Cortex of kidney (tissue), 1 donor: ENCODE measurements around the gene IQSEC1.

Source experiments
- DNase-seq: peaks from one replicate; lab custom pipeline; 2025; lab: John Stamatoyannopoulos, UW

Gene IQSEC1

DNA sequence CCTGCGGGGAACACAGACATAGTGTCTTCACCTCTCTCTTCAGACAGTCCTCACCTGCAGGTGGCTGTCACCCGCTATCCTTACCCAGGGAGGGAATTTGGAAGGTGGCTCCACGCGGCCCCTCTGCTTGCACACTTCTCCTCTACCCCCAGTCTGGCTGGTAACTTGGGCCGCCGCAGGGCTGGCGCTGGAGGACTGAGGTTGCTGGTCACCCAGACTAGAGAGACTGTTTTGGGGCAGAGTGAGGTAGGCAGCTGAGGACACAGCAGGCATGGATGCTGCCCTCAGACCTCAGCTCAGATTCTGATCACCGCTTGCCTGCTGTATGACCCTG, 12.6 kb upstream of the IQSEC1 start:
- no peak for DNase-seq

DNA sequence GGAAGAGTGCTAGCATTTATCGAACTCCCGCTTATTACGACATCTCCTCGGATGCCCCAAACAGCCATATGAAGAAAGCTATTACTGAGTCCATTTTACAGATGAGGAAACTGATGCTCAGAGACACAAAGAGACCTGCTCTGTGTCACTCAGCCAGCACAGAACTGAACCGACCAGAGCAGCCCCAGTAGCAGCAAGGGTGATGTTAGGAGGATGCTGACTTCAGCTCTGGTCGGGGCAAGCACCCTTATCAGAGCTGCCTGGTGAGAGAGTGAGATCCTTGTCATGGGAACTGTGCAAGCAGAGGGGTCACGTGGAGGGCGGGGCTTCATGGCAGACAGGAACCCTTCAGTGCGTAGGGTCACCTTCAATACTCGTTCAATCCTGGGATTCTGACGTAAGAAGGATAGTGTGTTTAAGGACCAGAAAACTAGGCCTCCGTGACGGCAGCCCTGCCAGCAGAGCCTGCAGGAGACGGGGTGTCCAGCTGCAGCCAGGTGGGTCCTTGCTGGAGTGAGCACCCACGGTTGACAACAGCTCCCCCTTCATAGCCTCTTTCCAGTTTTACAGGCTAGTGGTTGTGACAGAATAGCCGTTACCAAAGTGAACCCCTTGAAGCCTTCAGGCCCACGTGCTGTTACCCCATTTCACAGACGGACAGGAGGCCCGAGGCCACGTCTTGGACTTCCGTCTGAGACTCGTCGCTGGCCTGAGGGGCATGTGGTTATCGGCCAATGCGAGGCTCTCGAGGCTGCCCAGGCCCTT, 12.0 kb upstream of the IQSEC1 start:
- DNase-seq: no peak

DNA sequence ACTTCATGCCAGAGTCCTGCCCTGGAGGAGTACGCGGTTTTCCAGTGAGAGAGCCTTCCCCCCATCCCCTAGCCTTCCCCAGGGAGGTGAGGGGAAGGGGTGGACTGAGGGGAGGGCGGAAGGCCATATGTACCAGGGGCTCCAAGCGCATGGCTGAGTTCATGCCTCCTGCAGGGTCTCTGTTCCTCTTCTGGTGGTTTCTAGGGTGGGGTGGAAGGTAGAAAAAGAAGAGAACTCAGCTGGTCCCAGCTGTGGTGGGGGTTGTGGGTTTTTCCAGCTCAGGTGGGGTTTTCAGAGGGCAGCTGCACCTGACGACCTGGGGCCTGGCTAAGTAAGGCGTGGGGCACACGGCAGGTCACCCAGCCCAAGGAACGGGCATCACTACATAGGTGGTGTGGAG, 10.7 kb upstream of the IQSEC1 start:
- no peak for DNase-seq

DNA sequence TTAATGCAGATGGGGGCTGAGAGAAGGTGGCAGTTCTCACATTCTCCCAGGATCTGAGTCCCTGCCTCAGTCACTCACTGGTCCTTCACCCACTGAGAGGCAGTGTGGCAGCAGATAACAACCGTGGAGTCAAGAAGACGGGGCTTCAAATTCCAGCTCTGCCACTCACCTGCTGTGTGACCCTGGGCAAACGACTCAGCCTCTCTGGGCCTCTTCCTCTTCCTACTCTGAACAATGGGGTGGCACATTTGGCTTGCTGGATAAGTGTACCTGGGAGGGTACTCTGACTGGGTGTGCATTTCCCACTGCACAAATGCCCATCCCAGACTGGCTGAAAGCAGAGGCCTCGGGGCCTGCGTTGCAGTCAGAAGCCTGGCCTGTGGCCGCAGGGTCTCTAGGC, 10.0 kb upstream of the IQSEC1 start:
- DNase-seq: no peak

DNA sequence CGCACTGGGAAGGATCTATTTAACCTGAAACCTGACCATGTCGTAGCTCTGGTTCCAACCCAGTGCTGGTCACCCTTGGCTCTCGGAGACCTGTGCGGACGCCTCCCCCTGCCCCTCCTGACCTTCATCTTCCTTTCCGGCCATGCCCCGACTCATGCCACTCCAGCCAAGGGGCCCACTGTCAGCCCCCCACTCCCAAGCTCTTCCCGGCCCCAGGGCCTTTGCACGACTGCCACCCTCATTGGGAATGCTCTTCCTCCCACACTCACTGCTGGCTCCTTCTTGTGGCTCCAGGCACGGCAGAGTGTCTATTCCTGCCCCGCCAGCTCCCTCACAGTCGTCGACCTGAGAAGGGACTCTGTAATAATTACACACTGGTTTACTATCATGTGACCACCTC, 9.4 kb upstream of the IQSEC1 start:
- no peak for DNase-seq

DNA sequence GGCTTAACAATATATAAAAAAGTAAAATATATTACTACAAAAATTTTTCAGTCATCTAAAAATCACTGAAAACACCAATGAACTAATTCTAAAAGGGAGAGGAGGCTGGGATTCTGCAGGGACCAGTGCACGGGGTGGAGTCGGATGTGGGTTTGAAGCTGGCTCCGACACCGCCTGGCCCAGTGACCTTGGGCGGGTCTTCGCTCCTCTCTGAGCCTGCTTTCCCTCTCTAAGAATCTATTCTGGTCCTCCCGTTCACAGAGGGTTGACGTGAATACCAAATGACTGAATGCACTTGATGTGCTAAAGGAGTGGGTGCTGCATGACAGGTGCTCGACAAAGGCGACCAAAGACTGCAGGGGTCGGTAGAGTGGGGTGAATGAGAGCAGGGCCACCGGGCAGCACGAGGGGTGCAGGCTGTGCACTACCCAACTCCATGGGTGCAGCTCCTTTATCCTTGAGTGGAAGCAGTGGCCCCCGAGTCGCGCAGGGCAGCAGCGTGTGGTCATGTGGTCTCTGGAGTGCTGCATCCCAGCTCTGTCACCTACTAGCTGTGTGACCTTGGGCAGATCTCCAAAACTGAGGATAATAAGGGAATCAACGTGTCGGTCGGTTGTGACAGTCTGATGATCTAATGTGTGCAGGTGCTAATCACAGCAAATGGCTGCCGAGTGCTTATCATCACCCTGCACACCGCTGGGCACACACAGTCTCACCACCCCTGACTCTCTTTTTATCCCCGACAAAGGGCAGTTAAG, 8.6 kb upstream of the IQSEC1 start:
- no peak for DNase-seq

DNA sequence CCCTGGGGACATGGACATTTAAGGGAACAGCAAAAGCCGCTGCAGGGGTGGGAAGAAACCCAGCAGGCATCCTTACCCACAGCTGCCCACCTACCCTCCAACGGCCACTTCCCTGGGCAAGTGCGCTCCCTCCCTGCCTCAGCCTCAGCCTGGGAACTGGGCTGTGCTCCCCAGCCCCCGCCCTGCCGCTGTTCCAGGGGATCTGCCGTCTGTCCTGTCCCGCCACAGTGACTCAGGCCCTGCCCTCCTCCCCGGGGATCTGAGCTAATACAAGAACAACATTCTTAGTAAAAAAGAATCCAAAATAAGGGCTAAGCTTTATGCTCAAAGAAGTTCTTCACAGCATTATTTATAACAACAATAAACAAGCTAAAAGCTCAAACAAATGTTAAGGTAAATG, 7.4 kb upstream of the IQSEC1 start:
- no peak for DNase-seq

DNA sequence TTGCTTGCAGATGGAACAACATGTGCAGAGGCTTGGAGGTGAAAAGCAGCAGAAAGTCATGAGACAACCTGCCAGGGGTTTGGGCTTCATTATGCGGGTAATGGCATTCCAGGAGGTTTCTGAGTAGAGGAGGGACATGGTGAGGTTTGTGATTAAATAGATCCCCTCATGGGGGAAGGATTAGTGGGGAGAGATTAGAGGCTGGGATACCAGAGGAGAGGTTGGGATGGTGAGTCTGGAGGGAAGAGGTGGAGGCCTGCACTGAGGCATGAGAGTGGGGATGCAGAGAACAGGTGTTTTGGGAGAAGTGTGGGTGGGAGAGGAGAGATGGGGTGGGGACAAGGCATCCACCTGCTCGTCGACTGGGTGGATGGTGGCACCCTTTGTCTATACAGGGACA, 6.8 kb upstream of the IQSEC1 start:
- DNase-seq: no peak

DNA sequence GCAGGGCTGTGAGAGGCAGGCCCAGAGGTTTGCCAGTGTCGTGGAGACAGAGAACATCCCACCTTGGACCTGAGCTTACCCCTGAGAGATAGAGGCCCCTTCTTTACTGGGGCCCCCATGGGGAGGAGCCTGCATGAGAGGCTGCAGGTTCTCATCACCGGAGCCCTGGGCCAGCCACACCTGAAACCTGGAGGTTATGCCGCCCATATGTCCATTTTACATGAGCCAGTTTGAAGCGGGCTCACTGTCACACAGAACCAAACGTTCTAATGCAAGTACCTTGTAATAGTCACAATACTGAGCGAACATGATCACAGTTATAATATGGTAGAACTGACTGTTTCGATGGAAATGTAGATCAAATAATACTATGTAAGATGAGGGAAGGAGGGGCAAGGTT, 6.3 kb upstream of the IQSEC1 start:
- DNase-seq: no peak

DNA sequence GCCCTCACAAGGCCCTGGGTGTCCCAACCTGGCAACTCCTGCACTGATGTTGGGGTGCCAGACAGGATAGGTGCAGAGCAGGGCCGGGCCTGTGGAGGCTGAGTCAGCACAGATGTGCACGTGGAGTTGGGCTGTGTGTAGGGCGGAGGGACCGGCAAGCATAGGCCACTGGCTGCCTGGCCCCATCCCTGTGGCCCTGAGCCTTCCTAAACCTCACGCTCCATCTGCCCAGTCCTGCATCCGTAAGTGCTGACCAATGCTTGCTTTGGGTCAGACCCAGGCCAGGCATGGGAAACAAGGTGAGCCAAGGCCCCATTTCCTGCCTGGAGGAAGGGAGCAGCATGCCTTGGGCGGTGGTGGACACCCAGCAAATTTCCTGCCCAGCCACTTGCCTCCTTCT, 5.8 kb upstream of the IQSEC1 start:
- DNase-seq: no peak

DNA sequence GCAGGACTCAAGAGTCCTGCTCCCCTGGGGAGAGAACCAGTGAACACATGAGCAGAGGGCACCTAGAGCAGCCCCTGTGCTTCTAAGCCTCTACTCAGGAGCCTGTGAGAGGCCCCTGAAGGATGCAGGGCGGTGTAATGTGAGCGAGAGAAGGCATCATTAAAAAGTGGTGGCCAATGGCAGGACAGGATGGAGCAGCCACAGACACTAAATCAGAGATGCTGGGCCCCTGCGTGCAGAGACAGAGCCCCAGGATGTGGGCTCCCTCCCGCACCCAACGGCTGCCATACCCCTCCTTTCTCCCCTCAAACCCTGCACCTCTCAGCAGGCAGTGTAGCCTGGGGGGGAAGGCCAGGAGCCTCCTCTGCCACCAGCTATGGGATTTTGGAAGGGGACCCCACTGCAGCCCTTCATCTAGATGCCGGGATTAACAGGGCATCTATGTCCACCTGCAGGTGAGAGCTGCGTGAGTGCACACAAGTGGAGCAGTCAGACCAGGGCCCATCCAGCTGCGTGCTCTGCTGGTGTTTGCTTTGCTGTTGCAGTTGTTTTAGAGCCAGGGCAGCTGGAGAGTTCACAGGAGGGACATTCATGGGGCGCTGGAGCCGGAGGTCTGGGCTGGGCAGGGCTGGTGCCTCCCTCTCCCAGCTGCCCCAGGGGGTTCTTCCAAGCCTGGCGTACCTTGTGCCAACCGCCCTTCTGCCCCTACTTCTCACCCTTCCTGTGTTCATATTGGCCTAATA, 5.1 kb upstream of the IQSEC1 start:
- DNase-seq: no peak

DNA sequence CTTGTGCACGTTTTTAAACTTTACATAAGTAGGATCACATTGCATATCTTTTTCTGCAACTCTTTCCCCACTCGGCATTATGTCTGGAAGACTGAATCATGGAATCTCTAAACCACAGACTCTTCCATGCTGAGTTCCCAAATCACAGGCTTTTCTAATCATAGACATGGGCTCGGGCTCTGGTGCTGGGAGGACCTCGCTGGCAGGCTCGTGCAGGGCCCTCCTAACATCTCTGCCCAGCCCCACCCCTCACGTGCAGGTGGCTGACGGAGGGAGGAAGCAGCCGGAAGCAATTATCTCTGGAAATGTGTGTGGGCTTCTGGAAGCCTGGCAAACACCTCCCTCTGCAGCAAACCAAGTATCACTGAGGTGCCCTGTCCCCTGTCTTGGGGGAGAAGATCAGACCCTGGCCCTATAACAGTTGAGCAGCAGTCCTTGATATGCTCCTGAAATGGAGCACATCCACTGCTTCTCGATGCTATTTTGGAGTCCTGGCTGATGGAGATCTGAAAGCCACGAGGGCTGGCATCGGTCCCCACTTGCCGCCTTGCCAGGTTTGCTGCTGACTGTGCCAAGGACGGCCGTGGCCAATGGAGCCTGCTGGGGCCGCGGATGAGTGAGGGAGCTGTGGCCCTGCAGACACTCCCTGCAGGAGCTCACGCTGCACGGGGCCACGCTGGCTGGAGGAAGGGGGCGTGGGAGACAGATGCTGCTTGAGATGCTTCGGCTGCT, 4.4 kb upstream of the IQSEC1 start:
- DNase-seq: no peak

DNA sequence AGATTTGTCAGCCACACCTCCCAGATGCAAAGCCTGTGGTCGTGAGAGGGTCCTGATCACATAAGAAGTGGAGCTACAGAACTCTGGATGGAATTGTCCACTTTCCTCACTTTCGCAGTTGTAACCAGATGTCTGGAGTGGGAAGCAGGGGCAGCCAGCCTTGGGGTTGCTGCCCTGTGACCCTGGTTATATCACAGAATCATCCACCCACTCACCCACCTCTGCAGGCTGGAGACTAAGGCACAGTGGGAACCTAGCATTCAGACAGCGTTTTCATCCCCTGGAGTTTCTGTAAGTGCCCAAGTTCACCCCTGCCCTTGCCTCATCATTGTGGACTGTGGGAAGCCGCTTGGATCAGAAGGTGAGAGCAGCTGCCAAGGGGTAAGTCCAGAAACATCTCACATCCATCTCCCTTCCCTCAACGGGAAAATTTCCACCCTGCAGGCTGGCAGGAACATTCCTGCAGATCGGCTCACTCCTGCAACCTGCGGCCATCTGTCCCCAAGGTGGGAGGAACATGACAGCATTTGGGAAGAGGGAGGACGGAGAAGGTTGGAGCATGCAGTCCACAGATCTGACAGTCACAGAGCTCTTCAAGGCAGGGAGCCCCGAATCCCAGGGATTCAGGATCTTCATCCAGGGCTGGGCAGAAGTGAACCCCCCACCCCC, 2.9 kb upstream of the IQSEC1 start:
- DNase-seq: no peak

DNA sequence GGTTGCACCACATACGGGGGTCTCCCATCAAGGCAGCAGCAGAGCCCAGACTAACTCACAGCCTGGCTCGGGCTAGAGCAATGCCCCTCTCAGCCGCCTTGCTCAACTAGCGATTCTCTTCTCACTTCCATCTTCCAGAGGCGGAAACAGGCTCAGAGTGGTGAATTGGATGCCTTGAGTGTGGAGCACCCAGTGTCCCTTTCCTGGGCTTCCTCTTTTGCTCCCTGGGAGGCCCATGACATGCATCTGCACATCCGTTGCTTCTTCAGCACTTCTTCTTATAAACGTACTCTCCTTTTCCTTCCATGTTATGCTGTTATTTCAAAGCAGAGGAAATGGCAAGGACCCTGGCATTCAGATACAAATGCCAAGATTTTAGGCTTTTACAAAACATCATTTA, 2.1 kb upstream of the IQSEC1 start:
- DNase-seq: no peak

DNA sequence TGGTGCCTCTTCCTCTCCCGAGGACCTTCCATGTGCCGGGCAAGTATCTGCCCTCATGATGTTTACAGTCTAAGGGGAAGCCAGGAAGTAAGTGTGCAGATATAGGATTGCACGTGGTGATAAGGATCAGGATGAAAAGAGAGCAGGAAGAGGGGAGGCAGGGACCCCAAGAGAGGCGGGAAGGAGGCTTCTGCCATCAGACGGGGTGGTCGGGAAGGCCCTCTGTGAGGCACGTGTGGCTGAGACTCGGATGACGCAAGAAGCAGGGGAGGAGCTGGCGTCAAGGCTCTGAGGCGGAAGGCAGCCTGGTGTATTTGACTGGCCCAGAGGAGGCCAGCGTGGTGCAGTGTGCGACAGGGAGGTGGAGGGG, 762 bp upstream of the IQSEC1 start:
- DNase-seq: no peak

DNA sequence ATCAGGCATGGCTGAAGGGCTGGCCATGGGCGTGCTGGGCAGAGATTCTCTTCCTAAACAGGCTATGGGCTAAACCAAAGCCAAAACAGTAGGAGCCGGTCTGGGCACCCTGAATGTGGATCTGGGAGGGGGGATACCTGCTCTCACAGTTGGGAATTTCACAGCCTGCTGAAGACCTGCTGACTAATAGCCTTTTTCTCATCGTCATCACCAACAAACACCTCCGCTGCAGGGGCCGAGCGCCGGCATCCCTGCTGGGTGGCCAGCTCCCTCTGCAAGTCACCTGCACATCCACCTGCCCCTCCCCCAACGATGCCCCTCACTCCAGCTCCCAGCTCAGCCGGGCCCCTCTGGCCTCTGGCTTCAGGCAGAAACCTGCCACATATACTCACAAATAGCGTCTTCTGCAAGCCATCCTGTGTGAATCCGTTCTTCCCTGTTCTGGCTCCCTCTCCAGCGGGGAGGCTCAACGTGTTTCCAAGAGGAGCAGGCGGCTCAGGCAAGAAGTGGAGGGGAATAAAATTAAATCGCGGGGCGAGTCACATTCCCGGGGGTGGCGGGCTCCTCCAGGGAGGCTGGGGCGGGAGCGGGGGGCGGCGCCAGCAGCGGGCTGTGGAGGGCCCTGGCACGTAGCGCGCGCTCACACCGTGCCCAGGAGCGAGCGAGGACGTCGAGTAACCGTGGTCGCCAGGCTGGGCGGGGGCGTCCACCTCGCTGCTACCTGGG, 466 bp downstream of the IQSEC1 start:
- no peak for DNase-seq

DNA sequence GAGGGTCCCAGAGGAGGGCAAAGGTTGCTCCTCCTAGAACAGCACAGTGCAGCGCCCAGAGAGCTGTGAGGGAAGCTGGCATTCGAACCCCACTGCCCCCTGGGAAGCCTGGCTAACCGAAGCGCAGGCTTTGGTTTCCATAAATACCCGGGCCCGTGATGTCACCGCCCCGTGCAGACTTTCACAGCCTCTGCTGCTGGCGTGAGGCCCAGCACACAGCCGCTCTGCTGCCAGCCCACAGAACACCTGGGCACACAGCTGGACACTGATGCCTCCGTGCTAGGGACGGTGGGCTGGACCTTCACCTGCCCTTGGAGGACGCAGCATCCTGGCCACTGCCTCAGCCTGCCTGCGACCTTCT, 1.0 kb downstream of the IQSEC1 start:
- DNase-seq: no peak

DNA sequence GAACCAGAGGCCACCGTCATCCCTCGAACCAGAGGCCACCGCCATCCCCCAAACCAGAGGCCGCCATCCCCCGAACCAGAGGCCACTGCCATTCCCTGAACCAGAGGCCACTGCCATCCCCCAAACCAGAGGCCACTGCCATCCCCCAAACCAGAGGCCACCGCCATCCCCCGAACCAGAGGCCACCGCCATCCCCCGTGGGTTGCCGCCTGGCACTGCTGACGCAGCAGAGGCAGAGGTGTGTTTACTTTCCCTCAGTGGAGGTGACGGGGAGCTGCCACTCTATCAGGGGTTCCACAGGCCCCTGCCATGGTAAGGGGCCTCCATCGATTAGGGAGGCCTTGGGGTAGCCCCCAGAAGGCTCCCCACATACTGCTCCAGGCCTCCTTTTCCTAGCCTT, 1.5 kb downstream of the IQSEC1 start:
- no peak for DNase-seq

DNA sequence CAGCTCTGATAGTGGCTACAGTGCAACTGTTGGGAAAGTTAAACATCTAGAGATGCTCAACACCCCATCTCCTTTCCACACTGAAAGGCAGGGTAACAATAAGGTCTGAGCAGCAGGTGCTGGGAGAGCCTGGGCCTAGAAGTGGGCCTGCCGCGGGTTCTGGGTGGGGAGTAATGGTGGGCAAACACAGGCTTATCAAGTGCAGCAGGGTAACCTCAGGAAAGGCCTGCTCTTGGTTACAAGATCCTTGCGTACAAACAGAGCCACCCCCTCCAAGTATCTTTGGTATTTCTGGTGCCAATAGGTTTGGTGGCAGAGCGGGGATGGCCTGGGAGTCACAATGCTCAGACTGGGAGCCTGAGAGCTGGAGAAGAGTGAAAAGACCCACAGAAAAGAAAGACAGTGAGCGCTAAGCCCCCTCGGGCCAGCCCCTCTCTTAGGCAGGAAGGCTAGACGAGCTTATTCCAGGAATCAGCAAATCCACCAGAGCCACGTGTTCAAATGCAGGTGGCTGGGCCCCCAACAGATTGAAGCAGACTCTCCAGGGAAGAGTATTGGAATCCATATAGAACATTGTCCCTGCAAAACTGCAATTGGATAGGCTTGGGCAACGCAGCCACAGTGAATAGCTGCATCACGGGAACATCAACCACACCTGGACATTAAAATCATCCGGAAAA, 2.7 kb downstream of the IQSEC1 start:
- no peak for DNase-seq

DNA sequence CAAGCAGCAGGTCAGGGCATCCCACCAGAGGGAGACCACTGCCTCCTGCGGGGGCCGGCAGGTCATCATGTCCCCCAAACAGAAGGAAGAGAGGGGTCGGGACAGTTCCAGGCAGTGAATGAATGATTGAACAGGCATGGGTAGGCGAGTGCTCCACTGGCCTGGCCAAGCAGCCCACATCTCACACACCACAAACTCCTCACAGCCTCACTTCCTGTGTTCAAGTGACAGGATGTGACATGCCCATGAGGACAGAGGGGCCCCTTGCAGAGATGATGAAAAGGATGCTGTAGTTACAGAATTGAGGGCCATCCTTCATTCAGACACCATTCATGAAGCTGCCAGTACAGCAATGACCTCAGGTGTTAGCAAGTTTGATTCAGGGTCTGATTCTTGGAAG, 3.7 kb downstream of the IQSEC1 start:
- DNase-seq: no peak
